ENCODE results near the gene HNRNPAB. TPM values are rescaled to one million over a fixed set of nuclear protein-coding genes. Genes with fewer than 3 reads are reported as not detected.

The HNRNPAB gene
- total RNA-seq, 1 experiment from 2014 or later = 547 TPM

- no peak overlapping the region for H4K5ac ChIP-seq (ENCODE audit: insufficient read length, low read depth, low read length)
- H3K4me2 ChIP-seq (ENCODE audit: insufficient read depth, insufficient read length, low read length) = no peak overlapping the region
- no peak overlapping the region for H3K23ac ChIP-seq (ENCODE audit: insufficient read length, low read depth, low read length)
- H3K36me3 Mint-ChIP-seq (ENCODE audit: insufficient read depth in 1 of 3, low read depth in 3 of 3) = peaks cover 6 to 19% (median 7%) of the 10 kb centered on the region in 3 experiments
- no peak overlapping the region for H3K4me3 Mint-ChIP-seq
- H3K9me3 ChIP-seq (ENCODE audit: control insufficient read depth, low read depth, low read length) = no peaks in the 10 kb centered on the region
- peaks cover 21% of the 10 kb centered on the region for H3K27me3 Mint-ChIP-seq (ENCODE audit: low read depth)
- TF ChIP-seq, protein P1, sequence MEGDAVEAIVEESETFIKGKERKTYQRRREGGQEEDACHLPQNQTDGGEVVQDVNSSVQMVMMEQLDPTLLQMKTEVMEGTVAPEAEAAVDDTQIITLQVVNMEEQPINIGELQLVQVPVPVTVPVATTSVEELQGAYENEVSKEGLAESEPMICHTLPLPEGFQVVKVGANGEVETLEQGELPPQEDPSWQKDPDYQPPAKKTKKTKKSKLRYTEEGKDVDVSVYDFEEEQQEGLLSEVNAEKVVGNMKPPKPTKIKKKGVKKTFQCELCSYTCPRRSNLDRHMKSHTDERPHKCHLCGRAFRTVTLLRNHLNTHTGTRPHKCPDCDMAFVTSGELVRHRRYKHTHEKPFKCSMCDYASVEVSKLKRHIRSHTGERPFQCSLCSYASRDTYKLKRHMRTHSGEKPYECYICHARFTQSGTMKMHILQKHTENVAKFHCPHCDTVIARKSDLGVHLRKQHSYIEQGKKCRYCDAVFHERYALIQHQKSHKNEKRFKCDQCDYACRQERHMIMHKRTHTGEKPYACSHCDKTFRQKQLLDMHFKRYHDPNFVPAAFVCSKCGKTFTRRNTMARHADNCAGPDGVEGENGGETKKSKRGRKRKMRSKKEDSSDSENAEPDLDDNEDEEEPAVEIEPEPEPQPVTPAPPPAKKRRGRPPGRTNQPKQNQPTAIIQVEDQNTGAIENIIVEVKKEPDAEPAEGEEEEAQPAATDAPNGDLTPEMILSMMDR (conservative IDR thresholded peaks at IDR 0.05) = no peak
- H3T11ph ChIP-seq (ENCODE audit: low read length) = no peak overlapping the region
- H3K14ac ChIP-seq (ENCODE audit: insufficient read depth, low read length) = no peak overlapping the region
- H4K8ac ChIP-seq (replicated peaks; ENCODE audit: insufficient read length, low read depth, low read length) = no peak overlapping the region
- H3K56ac ChIP-seq (ENCODE audit: insufficient read length, low read depth, low read length) = no peak overlapping the region
- no peak overlapping the region for H3K9ac ChIP-seq (ENCODE audit: extremely low read depth, insufficient read length, low read length)
- H4K20me1 ChIP-seq (ENCODE audit: control insufficient read depth, insufficient read depth, insufficient read length) = no peaks in the 10 kb centered on the region
- DNase-seq = no peak
- peaks cover 19 to 25% of the 10 kb centered on the region in 2 experiments for H3K9me3 Mint-ChIP-seq
- no peak overlapping the region for H4K91ac ChIP-seq (ENCODE audit: insufficient read length, low read depth, low read length)
- H3K23me2 ChIP-seq (ENCODE audit: insufficient read length, low read depth, low read length, poor library complexity, severe bottlenecking) = no peaks in the 10 kb centered on the region
- peaks cover 27 to 30% of the 10 kb centered on the region in 2 experiments for H3K4me1 Mint-ChIP-seq
- no peaks in the 10 kb centered on the region for H3K79me2 ChIP-seq (ENCODE audit: insufficient read depth, low read length)
- no peaks in the 10 kb centered on the region for H3K27me3 ChIP-seq (ENCODE audit: insufficient read depth, low read length)
- no peak overlapping the region for H3K27ac ChIP-seq (ENCODE audit: insufficient read length, low read depth, low read length)
- H2BK5ac ChIP-seq (ENCODE audit: insufficient read length, low read length) = no peak overlapping the region
- no peak overlapping the region for H2BK20ac ChIP-seq (ENCODE audit: low read depth, low read length, poor library complexity, severe bottlenecking)
- no peak overlapping the region for H3K18ac ChIP-seq (ENCODE audit: insufficient read length, low read depth, low read length)
- H2AK5ac ChIP-seq (ENCODE audit: insufficient read length, low read length) = no peak overlapping the region
- H2BK15ac ChIP-seq (ENCODE audit: low read depth, low read length) = no peak overlapping the region
- H3K4me1 ChIP-seq (ENCODE audit: insufficient read depth, low read length) = no peaks in the 10 kb centered on the region
- H3K79me1 ChIP-seq (ENCODE audit: insufficient read depth, low read depth, low read length, poor library complexity, severe bottlenecking) = no peaks in the 10 kb centered on the region
- WGBS (ENCODE audit: extremely low coverage, insufficient read length, low lambda C conversion rate) = no CpG with 5 or more reads among the region's 7 CpGs
- no peak overlapping the region for H2BK12ac ChIP-seq (ENCODE audit: insufficient read length, low read depth, low read length)
- H2BK120ac ChIP-seq (ENCODE audit: low read depth, low read length, poor library complexity, severe bottlenecking) = no peak overlapping the region
- no peak overlapping the region for H2AFZ ChIP-seq (ENCODE audit: low read length)
- H3K4ac ChIP-seq (ENCODE audit: low read depth, low read length) = no peak overlapping the region
- H3K27ac Mint-ChIP-seq = peak overlapping the region in 2 of 3 experiments; percentile 36; a peak in 1 of 7 replicates
These were observed 8.0 kb upstream of the HNRNPAB start for GRCh38 chr5:178196281-178196812.
